IMR-90 (cell line): ENCODE measurements around the gene LIN37. TPM values are rescaled to one million over a fixed set of nuclear protein-coding genes. Genes with fewer than 3 reads are reported as not detected.

Source experiments
- ATAC-seq: fragments of 200-7000 bp; cut with Tn5 transposase; 2 replicates; pipeline ENCODE4 v1.9.1; 2020; ENCODE audit warnings: low read depth, mild to moderate bottlenecking, moderate library complexity
- BruUV-seq: library from RNA; stranded (reverse); fragments of 400-500 nt; replicated peaks from 2 replicates; lab custom pipeline; 2021; lab: Mats Ljungman, UMichigan
- CTCF ChIA-PET: fragments of 300-600 bp; formaldehyde crosslinking; extraction: SDS; loops from one replicate; lab custom pipeline; 2021; ENCODE audit warnings: antibody characterized with exemption; lab: Yijun Ruan, JAX
- POLR2A ChIA-PET: fragments of 300-600 bp; sonication (Branson Sonifier 250); formaldehyde crosslinking; loops from one replicate; lab custom pipeline; 2022; ENCODE audit warnings: antibody characterized with exemption; ENCODE audit not compliant: unreplicated experiment; lab: Charles Lee
- DNase-seq: peaks from one replicate; pipeline ENCODE4 v3.0.0; 2013
- H2AFZ ChIP-seq: replicated peaks from 2 replicates; pipeline ENCODE3; 2013; ENCODE audit warnings: low read length, mild to moderate bottlenecking; ENCODE audit not compliant: poor library complexity
- H2AK5ac ChIP-seq: 2 replicates; pipeline ENCODE4 v1.6.1; 2013; ENCODE audit warnings: low read depth, low read length, inconsistent platforms
- H2AK9ac ChIP-seq: replicated peaks from 2 replicates; pipeline ENCODE3; 2013; ENCODE audit warnings: mild to moderate bottlenecking, low read depth, low read length, moderate library complexity; ENCODE audit not compliant: poor library complexity
- H2BK120ac ChIP-seq: 2 replicates; pipeline ENCODE4 v1.6.1; 2013; ENCODE audit warnings: low read depth, low read length, inconsistent platforms
- H2BK15ac ChIP-seq: 3 replicates; pipeline ENCODE4 v1.6.1; 2013; ENCODE audit warnings: low read depth, low read length, inconsistent platforms
- H2BK20ac ChIP-seq: 2 replicates; pipeline ENCODE4 v1.6.1; 2013; ENCODE audit warnings: low read depth, mild to moderate bottlenecking, inconsistent platforms, low read length, moderate library complexity
- H2BK5ac ChIP-seq: 2 replicates; pipeline ENCODE4 v1.6.1; 2013; ENCODE audit warnings: mild to moderate bottlenecking, low read depth, low read length, inconsistent platforms; ENCODE audit not compliant: poor library complexity, severe bottlenecking
- H3K14ac ChIP-seq: replicated peaks from 2 replicates; pipeline ENCODE4 v1.6.1; 2013; ENCODE audit warnings: low read depth, low read length, inconsistent platforms
- H3K18ac ChIP-seq: 2 replicates; pipeline ENCODE4 v1.6.1; 2013; ENCODE audit warnings: low read depth, low read length, control low read depth
- H3K23ac ChIP-seq: 2 replicates; pipeline ENCODE4 v1.6.1; 2013; ENCODE audit warnings: low read depth, low read length, inconsistent platforms
- H3K27ac ChIP-seq: 2 replicates; pipeline ENCODE4 v1.5.1; 2013; ENCODE audit warnings: mild to moderate bottlenecking, control low read depth, low read length; ENCODE audit not compliant: insufficient read depth
- H3K27me3 ChIP-seq: 2 replicates; pipeline ENCODE4 v1.6.1; 2013; ENCODE audit warnings: low read length; ENCODE audit not compliant: control insufficient read depth, insufficient read depth
- H3K36me3 ChIP-seq: 2 replicates; pipeline ENCODE4 v1.6.1; 2013; ENCODE audit warnings: low read length, mixed read lengths; ENCODE audit not compliant: control insufficient read depth, insufficient read depth
- H3K4ac ChIP-seq: 2 replicates; pipeline ENCODE4 v1.6.1; 2013; ENCODE audit warnings: low read depth, low read length, inconsistent platforms
- H3K4me1 ChIP-seq: 2 replicates; pipeline ENCODE4 v1.6.1; 2013; ENCODE audit warnings: low read length, mixed read lengths; ENCODE audit not compliant: control insufficient read depth, insufficient read depth
- H3K4me2 ChIP-seq: 2 replicates; pipeline ENCODE4 v1.6.1; 2013; ENCODE audit warnings: low read depth, mild to moderate bottlenecking, control low read depth, low read length, moderate library complexity
- H3K4me3 ChIP-seq: 2 replicates; pipeline ENCODE4 v1.5.1; 2013; ENCODE audit warnings: low read depth, mild to moderate bottlenecking, control low read depth, low read length, moderate library complexity; ENCODE audit not compliant: insufficient read depth
- H3K56ac ChIP-seq: 2 replicates; pipeline ENCODE4 v1.6.1; 2013; ENCODE audit warnings: low read length, inconsistent platforms; ENCODE audit not compliant: insufficient read depth; ENCODE audit errors: extremely low read depth
- H3K79me1 ChIP-seq, 2 experiments: 2 replicates each; pipeline ENCODE4 v1.6.1; 2013; ENCODE audit warnings: low read length in 2 of 2, inconsistent platforms in 1 of 2, low read depth in 1 of 2
- H3K9ac ChIP-seq: 2 replicates; pipeline ENCODE4 v1.6.1; 2013; ENCODE audit warnings: low read depth, low read length, control low read depth
- H3K9me1 ChIP-seq: 2 replicates; pipeline ENCODE4 v1.6.1; 2013; ENCODE audit warnings: low read length, inconsistent platforms; ENCODE audit not compliant: insufficient read depth
- H3K9me3 ChIP-seq: 2 replicates; pipeline ENCODE4 v1.6.1; 2013; ENCODE audit warnings: low read length; ENCODE audit not compliant: control insufficient read depth, insufficient read depth
- H4K20me1 ChIP-seq: 2 replicates; pipeline ENCODE4 v1.6.1; 2013; ENCODE audit warnings: low read length, inconsistent platforms; ENCODE audit not compliant: insufficient read depth
- H4K5ac ChIP-seq: 2 replicates; pipeline ENCODE4 v1.6.1; 2013; ENCODE audit warnings: mild to moderate bottlenecking, low read depth, low read length, control low read depth
- H4K8ac ChIP-seq, 2 experiments: 2 replicates each; pipeline ENCODE4 v1.6.1; 2013; ENCODE audit warnings: low read depth in 2 of 2, low read length in 2 of 2, control low read depth in 1 of 2, inconsistent platforms in 1 of 2
- H4K91ac ChIP-seq: 2 replicates; pipeline ENCODE4 v1.6.1; 2013; ENCODE audit warnings: low read depth, low read length, inconsistent platforms; ENCODE audit not compliant: insufficient read depth
- BHLHE40 ChIP-seq: fragments of 150-350 bp; IDR thresholded peaks from 2 replicates; pipeline ENCODE4 v1.6.1; 2016; ENCODE audit warnings: mild to moderate bottlenecking, low read depth, low read length
- CEBPB ChIP-seq: IDR thresholded peaks from 2 replicates; pipeline ENCODE4 v1.6.1; 2012; ENCODE audit warnings: low read depth, low read length, improper control_type of control experiment
- CHD1 ChIP-seq: IDR thresholded peaks from 2 replicates; pipeline ENCODE4 v1.6.1; 2012; ENCODE audit warnings: low read depth, low read length, improper control_type of control experiment
- CTCF ChIP-seq: conservative IDR thresholded peaks from 2 replicates; pipeline ENCODE4 v1.5.1; 2012; ENCODE audit warnings: mild to moderate bottlenecking, low read depth, low read length, improper control_type of control experiment
- MAFK ChIP-seq: IDR thresholded peaks from 2 replicates; pipeline ENCODE4 v1.6.1; 2012; ENCODE audit warnings: low read depth, low read length, improper control_type of control experiment
- MAZ ChIP-seq: IDR thresholded peaks from 2 replicates; pipeline ENCODE4 v1.6.1; 2012; ENCODE audit warnings: low read depth, mild to moderate bottlenecking, low read length, improper control_type of control experiment, moderate library complexity, borderline replicate concordance
- NFE2L2 ChIP-seq: fragments of 150-350 bp; IDR thresholded peaks from 2 replicates; pipeline ENCODE4 v1.6.1; 2016; ENCODE audit warnings: low read depth, mild to moderate bottlenecking, low read length
- POLR2A ChIP-seq: IDR thresholded peaks from 2 replicates; pipeline ENCODE4 v1.6.1; 2012; ENCODE audit warnings: mild to moderate bottlenecking, low read depth, low read length
- RAD21 ChIP-seq: IDR thresholded peaks from 2 replicates; pipeline ENCODE4 v1.6.1; 2012; ENCODE audit warnings: low read length, improper control_type of control experiment
- RCOR1 ChIP-seq: IDR thresholded peaks from 2 replicates; pipeline ENCODE4 v1.6.1; 2012; ENCODE audit warnings: mild to moderate bottlenecking, low read length, improper control_type of control experiment; ENCODE audit not compliant: insufficient replicate concordance
- SMC3 ChIP-seq: fragments of 150-350 bp; IDR thresholded peaks from 2 replicates; pipeline ENCODE4 v1.6.1; 2016; ENCODE audit warnings: low read depth, mild to moderate bottlenecking, antibody characterized with exemption, low read length, moderate library complexity
- WGBS, 2 experiments: methylation state at CpG; one replicate each; pipeline versions ENCODE4 v1.1.5 to v1.1.7; 2013; ENCODE audit warnings: missing lambda C conversion rate in 2 of 2; ENCODE audit not compliant: insufficient read length in 1 of 2; ENCODE audit errors: extremely low coverage in 2 of 2; 5-methylcytosine and 5-hydroxymethylcytosine counted together
- dilution Hi-C: fragments of 300-500 bp; cut with HindIII; formaldehyde crosslinking; loops from one replicate; pipeline ENCODE4 v1.14.3; 2018; ENCODE audit warnings: low sequenced_read_pairs; ENCODE audit not compliant: unreplicated experiment
- in situ Hi-C: fragments of 300-500 bp; cut with MboI; formaldehyde crosslinking; loops from 3 replicates; pipeline ENCODE4 v1.14.3; 2019; ENCODE audit warnings: low sequenced_read_pairs, inconsistent platforms, mixed read lengths
- intact Hi-C: fragments of 100-400 bp; cut with micrococcal nuclease; formaldehyde crosslinking; loops from 2 replicates; pipeline ENCODE4 v1.10.0; 2022
- polyA plus RNA-seq, 3 experiments: library from polyadenylated mRNA; depleted of rRNA; stranded (reverse); fragments of >200 nt; gene quantifications; 2 replicates each; pipeline ENCODE4 v1.2.3, GENCODE V29; 2012; ENCODE audit warnings: low replicate concordance in 1 of 3
- total RNA-seq: library from RNA; depleted of rRNA; stranded (reverse); fragments of >200 nt; gene quantifications from 2 replicates; pipeline ENCODE4 v1.2.3, GENCODE V29; 2012
- TF ChIP-seq, protein P1 (sequence below): fragments of 150-350 bp; IDR thresholded peaks from 2 replicates; pipeline ENCODE4 v1.6.1; 2017; ENCODE audit warnings: mild to moderate bottlenecking, antibody characterized with exemption, low read length, low read depth

The LIN37 gene
- total and polyA plus RNA-seq, 2 of the 4 experiments (the other 2 are of a cell fraction), result 12.7 to 23.1 TPM

- TF ChIP-seq BHLHE40 (no peak), MAFK (no peak)
Measured at GRCh38 chr19:35751839-35752745, 3.7 kb downstream of the LIN37 start (continued).

GRCh38 chr19:35752746-35753350, 4.5 kb downstream of the LIN37 start:
- no peaks in the 10 kb centered on the region for H3K9me3 ChIP-seq
- no peak overlapping the region for H2BK20ac ChIP-seq
- H2AFZ ChIP-seq, result no peak overlapping the region
- H3K4me2 ChIP-seq, result no peak overlapping the region
- no peak overlapping the region for H4K8ac ChIP-seq
- ATAC-seq (no peak), DNase-seq (no peak)
- peaks cover 6% of the 10 kb centered on the region; the same call in 1 of the 2 replicates for H4K20me1 ChIP-seq
- no peak overlapping the region for H4K91ac ChIP-seq
- H3K79me1 ChIP-seq, result peaks cover 13 to 63% of the 10 kb centered on the region in 2 experiments; a peak in 3 of 4 replicates
- H3K27me3 ChIP-seq, result no peaks in the 10 kb centered on the region
- peaks cover 29% of the 10 kb centered on the region; the same call in 1 of the 2 replicates for H3K36me3 ChIP-seq
- 0 out of 2 replicates have a peak, but pooled peaks cover 8% of the 10 kb centered on the region for H3K9me1 ChIP-seq
- no peak overlapping the region for H3K4ac ChIP-seq
- intact Hi-C loops, result no loop called here
- no peak overlapping the region for H2BK120ac ChIP-seq
- no peak overlapping the region for H3K56ac ChIP-seq
- no TSS peak for BruUV-seq
- H4K5ac ChIP-seq, result no peak overlapping the region
- no peak overlapping the region for H3K18ac ChIP-seq
- dilution Hi-C loops, result no loop called here
- H3K4me3 ChIP-seq, result no peak overlapping the region
- H2AK5ac ChIP-seq, result no peak overlapping the region
- no peak overlapping the region for H2BK5ac ChIP-seq
- H2BK15ac ChIP-seq, result no peak overlapping the region
- no peak overlapping the region for H3K23ac ChIP-seq
- H3K9ac ChIP-seq, result no peak overlapping the region
- ChIA-PET POLR2A (no interaction called here), CTCF (no interaction called here)
- 95% methylated on average over 4 of the region's 20 CpGs; no CpG with 5 or more reads in 1 of the 2 experiments for WGBS, 2 experiments
- H3K27ac ChIP-seq, result no peak overlapping the region
- no peak overlapping the region for H2AK9ac ChIP-seq
- in situ Hi-C loops, result no loop called here
- no peak overlapping the region for H3K14ac ChIP-seq
- peaks cover 16% of the 10 kb centered on the region for H3K4me1 ChIP-seq
- TF ChIP-seq MAFK (no peak), POLR2A (no peak), CTCF (no peak), RAD21 (no peak), SMC3 (no peak), BHLHE40 (no peak), CEBPB (no peak), MAZ (no peak), NFE2L2 (no peak), CHD1 (no peak), RCOR1 (no peak)
- TF ChIP-seq, protein P1, sequence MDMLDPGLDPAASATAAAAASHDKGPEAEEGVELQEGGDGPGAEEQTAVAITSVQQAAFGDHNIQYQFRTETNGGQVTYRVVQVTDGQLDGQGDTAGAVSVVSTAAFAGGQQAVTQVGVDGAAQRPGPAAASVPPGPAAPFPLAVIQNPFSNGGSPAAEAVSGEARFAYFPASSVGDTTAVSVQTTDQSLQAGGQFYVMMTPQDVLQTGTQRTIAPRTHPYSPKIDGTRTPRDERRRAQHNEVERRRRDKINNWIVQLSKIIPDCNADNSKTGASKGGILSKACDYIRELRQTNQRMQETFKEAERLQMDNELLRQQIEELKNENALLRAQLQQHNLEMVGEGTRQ, result no peak
